GM12872 (cell line): ENCODE results near the gene OR1J4.

Experiments used
- CTCF ChIP-seq: IDR thresholded peaks from 3 replicates; pipeline ENCODE4 v1.5.1; 2011; ENCODE audit warnings: low read depth, mild to moderate bottlenecking, low read length, moderate library complexity; ENCODE audit not compliant: insufficient read depth

OR1J4 gene

GRCh38 chr9:122518841-122519240, at the start of gene OR1J4:
TSS of gene OR1J4 (plus strand) at chr9:122519141. CDS start at chr9:122519141, 0 bp downstream.
- TF ChIP-seq CTCF, result no peak

GRCh38 chr9:122474561-122474960, 44.4 kb upstream of the OR1J4 start:
- TF ChIP-seq CTCF, result no peak

GRCh38 chr9:122475717-122476116, 43.2 kb upstream of the OR1J4 start:
- no peak for TF ChIP-seq CTCF

GRCh38 chr9:122477346-122477745, 41.6 kb upstream of the OR1J4 start:
- TF ChIP-seq CTCF, result no peak

GRCh38 chr9:122477826-122478225, 41.1 kb upstream of the OR1J4 start, which contains the start of gene OR1J1:
TSS of gene OR1J1 (minus strand) at chr9:122477926. CDS start at chr9:122477926, 0 bp downstream.
- TF ChIP-seq CTCF, result no peak

GRCh38 chr9:122479062-122479461, 39.9 kb upstream of the OR1J4 start:
- no peak for TF ChIP-seq CTCF

GRCh38 chr9:122498883-122499288, 20.1 kb upstream of the OR1J4 start:
- peak; percentile 85 for TF ChIP-seq CTCF
